ENCODE data around the gene TMEM156.

DNA sequence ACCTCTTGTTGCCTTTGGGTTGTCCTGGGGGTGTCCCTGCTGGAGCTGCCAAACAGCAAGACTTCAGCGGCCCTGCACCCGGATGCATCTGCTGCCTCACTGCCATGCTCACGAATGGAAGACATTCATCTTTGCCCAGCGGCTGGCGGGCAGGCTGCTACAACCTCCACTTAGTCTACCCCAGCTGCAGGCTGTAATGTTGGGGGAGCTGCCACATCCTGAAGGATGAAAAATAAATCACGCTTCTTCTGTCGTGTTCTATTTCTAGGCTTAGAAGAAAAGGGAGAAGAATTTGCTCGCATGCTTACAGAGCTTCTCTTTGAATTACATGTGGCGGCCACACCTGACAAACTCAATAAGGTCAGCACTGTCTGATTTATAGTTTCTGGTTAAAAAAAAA, 103.2 kb downstream of the TMEM156 start:
- TF ChIP-seq, protein P1, sequence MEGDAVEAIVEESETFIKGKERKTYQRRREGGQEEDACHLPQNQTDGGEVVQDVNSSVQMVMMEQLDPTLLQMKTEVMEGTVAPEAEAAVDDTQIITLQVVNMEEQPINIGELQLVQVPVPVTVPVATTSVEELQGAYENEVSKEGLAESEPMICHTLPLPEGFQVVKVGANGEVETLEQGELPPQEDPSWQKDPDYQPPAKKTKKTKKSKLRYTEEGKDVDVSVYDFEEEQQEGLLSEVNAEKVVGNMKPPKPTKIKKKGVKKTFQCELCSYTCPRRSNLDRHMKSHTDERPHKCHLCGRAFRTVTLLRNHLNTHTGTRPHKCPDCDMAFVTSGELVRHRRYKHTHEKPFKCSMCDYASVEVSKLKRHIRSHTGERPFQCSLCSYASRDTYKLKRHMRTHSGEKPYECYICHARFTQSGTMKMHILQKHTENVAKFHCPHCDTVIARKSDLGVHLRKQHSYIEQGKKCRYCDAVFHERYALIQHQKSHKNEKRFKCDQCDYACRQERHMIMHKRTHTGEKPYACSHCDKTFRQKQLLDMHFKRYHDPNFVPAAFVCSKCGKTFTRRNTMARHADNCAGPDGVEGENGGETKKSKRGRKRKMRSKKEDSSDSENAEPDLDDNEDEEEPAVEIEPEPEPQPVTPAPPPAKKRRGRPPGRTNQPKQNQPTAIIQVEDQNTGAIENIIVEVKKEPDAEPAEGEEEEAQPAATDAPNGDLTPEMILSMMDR (conservative IDR thresholded peaks at IDR 0.05 in 1 of 2, IDR thresholded peaks at IDR 0.05 in 1 of 2; ENCODE audit: extremely low read depth in 1 of 2, insufficient read depth in 1 of 2, low read depth in 1 of 2, low read length in 2 of 2), result no peak
- TF ChIP-seq EZH2 (IDR thresholded peaks at IDR 0.05; ENCODE audit: borderline replicate concordance, low read length), result no peak

All from mammary epithelial cell (primary cell).